GM10847 (cell line): ENCODE results near the gene WWC2.

ENCODE experiments used
- POLR2A ChIP-seq: IDR thresholded peaks from 2 replicates; pipeline ENCODE4 v1.6.1; 2011; ENCODE audit not compliant: insufficient read length; ENCODE audit errors: extremely low read depth

Gene WWC2

GRCh38 chr4:183329954-183330742, 231.1 kb downstream of the WWC2 start:
- TF ChIP-seq POLR2A = no peak

- no peak for TF ChIP-seq POLR2A
Measured at GRCh38 chr4:183330841-183331240, 231.8 kb downstream of the WWC2 start.

GRCh38 chr4:183332447-183332846, 233.4 kb downstream of the WWC2 start:
- TF ChIP-seq POLR2A = no peak

GRCh38 chr4:183333202-183333601, 234.1 kb downstream of the WWC2 start:
- TF ChIP-seq POLR2A = no peak

GRCh38 chr4:183333983-183334382, 234.9 kb downstream of the WWC2 start:
- TF ChIP-seq POLR2A = no peak

- no peak for TF ChIP-seq POLR2A
Measured at GRCh38 chr4:183335369-183335940, 236.4 kb downstream of the WWC2 start.

- TF ChIP-seq POLR2A = no peak
Measured at GRCh38 chr4:183337349-183337748, 238.3 kb downstream of the WWC2 start.

GRCh38 chr4:183337833-183338232, 238.8 kb downstream of the WWC2 start:
- no peak for TF ChIP-seq POLR2A

- TF ChIP-seq POLR2A = no peak
Measured at GRCh38 chr4:183342541-183343533, 243.8 kb downstream of the WWC2 start.

GRCh38 chr4:183343730-183344129, 244.7 kb downstream of the WWC2 start:
- no peak for TF ChIP-seq POLR2A

GRCh38 chr4:183344523-183345255, 245.6 kb downstream of the WWC2 start:
- no peak for TF ChIP-seq POLR2A

- no peak for TF ChIP-seq POLR2A
Measured at GRCh38 chr4:183345261-183345660, 246.2 kb downstream of the WWC2 start.

GRCh38 chr4:183347146-183347545, 248.1 kb downstream of the WWC2 start:
- no peak for TF ChIP-seq POLR2A

- TF ChIP-seq POLR2A = no peak
Measured at GRCh38 chr4:183347566-183347965, 248.5 kb downstream of the WWC2 start.

- TF ChIP-seq POLR2A = no peak
Measured at GRCh38 chr4:183348136-183348535, 249.1 kb downstream of the WWC2 start.
